T-cell (primary cell): ENCODE results near the gene AFP. TPM values are rescaled to one million over a fixed set of nuclear protein-coding genes. Genes with fewer than 3 reads are reported as not detected.

Experiments
- ATAC-seq, 4 experiments: fragments of 200-7000 bp in 3 of 4; fragments of 150-1000 bp in 1 of 4; cut with Tn5 transposase; replicated peaks in 1 of 4; 1 replicate in 3 of 4; 2 replicates in 1 of 4; pipeline ENCODE4 v1.10.0; 2021; ENCODE audit warnings: moderate library complexity in 3 of 4, mild to moderate bottlenecking in 2 of 4, moderate number of reproducible peaks in 1 of 4
- CTCF ChIA-PET, 2 donors: fragments of 300-600 bp; sonication (Branson Sonifier 250); formaldehyde crosslinking; loops; one replicate each; lab custom pipeline; 2022; ENCODE audit warnings: antibody characterized with exemption in 2 of 2; lab: Charles Lee
- POLR2A ChIA-PET, 2 donors: fragments of 300-600 bp; sonication (Branson Sonifier 250); formaldehyde crosslinking; loops; one replicate each; lab custom pipeline; 2022; ENCODE audit warnings: antibody characterized with exemption in 2 of 2; lab: Charles Lee
- DNase-seq, 35 experiments: peaks; one replicate each; pipeline versions ENCODE4 v3.0.0 to v3.0.0-alpha.2; 2013 to 2023
- H3K27ac ChIP-seq: one replicate; pipeline ENCODE4 v1.5.1; 2013; ENCODE audit warnings: low read length
- H3K27me3 ChIP-seq, 2 experiments: replicated peaks in 1 of 2; 1 replicate in 1 of 2; 2 replicates in 1 of 2; pipeline versions ENCODE4 v1.6.1 to v1.7.0; 2013; ENCODE audit warnings: low read length in 1 of 2, mixed read lengths in 1 of 2; ENCODE audit not compliant: control insufficient read depth in 2 of 2, insufficient read depth in 2 of 2; ENCODE audit errors: extremely low read depth in 1 of 2
- H3K36me3 ChIP-seq, 2 donors: 1 replicate in 1 of 2; 2 replicates in 1 of 2; pipeline versions ENCODE4 v1.6.1 to v1.7.0; 2013; ENCODE audit warnings: low read length in 1 of 2; ENCODE audit not compliant: control insufficient read depth in 2 of 2, insufficient read depth in 1 of 2; ENCODE audit errors: extremely low read depth in 1 of 2
- H3K4me1 ChIP-seq, 2 experiments: 1 replicate in 1 of 2; 2 replicates in 1 of 2; pipeline versions ENCODE4 v1.6.1 to v1.7.0; 2013; ENCODE audit warnings: low read length in 2 of 2, mixed read lengths in 1 of 2; ENCODE audit not compliant: insufficient read depth in 2 of 2, control insufficient read depth in 1 of 2; ENCODE audit errors: extremely low read depth in 1 of 2
- H3K4me3 ChIP-seq, 2 donors: 1 replicate in 1 of 2; 2 replicates in 1 of 2; pipeline versions ENCODE4 v1.5.1 to v1.7.0; 2013; ENCODE audit warnings: mild to moderate bottlenecking in 2 of 2, low read length in 1 of 2, moderate library complexity in 1 of 2; ENCODE audit not compliant: control insufficient read depth in 1 of 2; ENCODE audit errors: extremely low read depth in 1 of 2
- H3K9me3 ChIP-seq: 2 replicates; pipeline ENCODE4 v1.7.0; 2013
- H3K27ac Mint-ChIP-seq, 2 donors: one replicate each; pipeline ENCODE4 v1.8.0; 2020 to 2021; ENCODE audit warnings: mild to moderate bottlenecking in 2 of 2, mixed read lengths in 2 of 2
- H3K27me3 Mint-ChIP-seq, 2 donors: one replicate each; pipeline ENCODE4 v1.8.0; 2021 to 2022; ENCODE audit warnings: mixed read lengths in 2 of 2
- H3K36me3 Mint-ChIP-seq: one replicate; pipeline ENCODE4 v1.8.0; 2021; ENCODE audit warnings: mixed read lengths
- H3K4me1 Mint-ChIP-seq, 3 donors: one replicate each; pipeline ENCODE4 v1.8.0; 2020 to 2022; ENCODE audit warnings: mixed read lengths in 3 of 3, mild to moderate bottlenecking in 1 of 3
- H3K4me3 Mint-ChIP-seq, 3 donors: one replicate each; pipeline ENCODE4 v1.8.0; 2020 to 2022; ENCODE audit warnings: mild to moderate bottlenecking in 3 of 3, mixed read lengths in 3 of 3, moderate library complexity in 3 of 3
- H3K9me3 Mint-ChIP-seq, 3 donors: one replicate each; pipeline ENCODE4 v1.8.0; 2020 to 2022; ENCODE audit warnings: mixed read lengths in 3 of 3
- WGBS: methylation state at CpG from one replicate; pipeline ENCODE4 v1.1.5; 2013; ENCODE audit warnings: missing lambda C conversion rate; ENCODE audit not compliant: insufficient coverage; 5-methylcytosine and 5-hydroxymethylcytosine counted together
- total RNA-seq, 35 experiments: library from RNA in 6 of 35; stranded (reverse) in 6 of 35; fragments of 120-200 nt in 1 of 35; gene quantifications; one replicate each; pipeline versions ENCODE4 v1.2.1 to v1.2.4 and lab custom pipeline; 2013 to 2026

Gene AFP
- total RNA-seq, 5 donors from 2014 or later (not counting 1 experiment from before 2014, with no cell fraction given): 1.6 to 3.6 (median 2.5) TPM; not detected in 2

- Histone ChIP-seq H3K9me3 (no peaks in the 10 kb centered on the region), H3K27ac (no peak overlapping the region), H3K36me3 (no peaks in the 10 kb centered on the region), H3K27me3 (no peaks in the 10 kb centered on the region), H3K4me1 (no peaks in the 10 kb centered on the region), H3K4me3 (no peak overlapping the region)
- Mint-ChIP-seq H3K4me1 (no peaks in the 10 kb centered on the region), H3K9me3 (no peaks in the 10 kb centered on the region), H3K4me3 (no peak overlapping the region), H3K36me3 (no peaks in the 10 kb centered on the region), H3K27ac (no peak overlapping the region), H3K27me3 (peaks cover 7% of the 10 kb centered on the region in 2 donors)
- ChIA-PET CTCF (interaction anchor here (0.6 to 1.4 kb wide), 10 partner anchors 9 to 747 kb away, joined by 3 to 7 read pairs (median 3); no protein-coding TSS in a partner anchor), POLR2A (interaction anchor here in 1 of 2 donors (0.6 kb wide), 1 partner anchor 190 kb away, joined by 3 read pairs; no protein-coding TSS in a partner anchor)
- WGBS: no CpG with 5 or more reads among the region's 4 CpGs
- peak in 3 of 4 experiments; percentile 51 to 67 (median 66) for ATAC-seq
- DNase-seq: peak in 2 of 35 experiments; percentile 1 to 37
Measured at GRCh38 chr4:73446336-73446938, 10.4 kb downstream of the AFP start.

DNA sequence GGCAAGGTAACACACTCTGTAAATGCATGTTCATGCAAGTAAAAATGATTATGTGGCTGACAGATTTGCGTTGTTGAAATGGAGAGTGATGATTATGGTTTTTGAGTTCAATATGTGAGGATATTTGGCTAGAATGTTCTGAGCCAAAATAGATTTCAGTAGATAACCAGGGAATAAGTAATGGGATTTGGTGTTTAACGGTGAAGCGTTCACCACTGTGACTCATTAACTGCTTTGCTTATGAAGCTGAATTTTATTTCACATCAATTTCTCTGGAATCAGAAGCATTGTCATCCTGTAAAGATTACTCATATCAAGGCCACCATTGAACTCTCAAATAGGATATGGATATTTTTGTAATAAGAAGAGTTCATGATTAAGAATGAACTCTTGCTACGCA is 11.7 kb downstream of the AFP start:
- ATAC-seq: no peak
- Mint-ChIP-seq H3K9me3 (no peaks in the 10 kb centered on the region), H3K27me3 (peaks cover 3 to 4% of the 10 kb centered on the region in 2 donors), H3K4me3 (no peak overlapping the region), H3K27ac (no peak overlapping the region), H3K36me3 (no peaks in the 10 kb centered on the region), H3K4me1 (no peaks in the 10 kb centered on the region)
- DNase-seq: no peak
- no peaks in the 10 kb centered on the region for H3K4me1 ChIP-seq
- 78% methylated on average over 1 of the region's 4 CpGs for WGBS
- no peaks in the 10 kb centered on the region for H3K9me3 ChIP-seq
- ChIA-PET POLR2A (no interaction called here), CTCF (interaction anchor here (0.6 to 0.7 kb wide), 3 partner anchors 29 to 143 kb away, joined by 3 to 4 read pairs (median 3); no protein-coding TSS in a partner anchor)
- H3K27ac ChIP-seq: no peak overlapping the region
- H3K36me3 ChIP-seq: no peaks in the 10 kb centered on the region
- H3K27me3 ChIP-seq: no peaks in the 10 kb centered on the region
- no peak overlapping the region for H3K4me3 ChIP-seq

GRCh38 chr4:73448448-73449203 is 12.6 kb downstream of the AFP start:
- DNase-seq (no peak), ATAC-seq (no peak)
- Histone ChIP-seq H3K36me3 (no peaks in the 10 kb centered on the region), H3K4me1 (no peaks in the 10 kb centered on the region), H3K9me3 (no peaks in the 10 kb centered on the region), H3K27ac (no peak overlapping the region), H3K27me3 (no peaks in the 10 kb centered on the region), H3K4me3 (no peak overlapping the region)
- Mint-ChIP-seq H3K27me3 (peaks cover 3 to 4% of the 10 kb centered on the region in 2 donors), H3K4me1 (no peaks in the 10 kb centered on the region), H3K9me3 (no peaks in the 10 kb centered on the region), H3K36me3 (no peaks in the 10 kb centered on the region), H3K27ac (no peak overlapping the region), H3K4me3 (no peak overlapping the region)
- ChIA-PET CTCF (no interaction called here), POLR2A (no interaction called here)
- no CpG with 5 or more reads among the region's 4 CpGs for WGBS

DNA sequence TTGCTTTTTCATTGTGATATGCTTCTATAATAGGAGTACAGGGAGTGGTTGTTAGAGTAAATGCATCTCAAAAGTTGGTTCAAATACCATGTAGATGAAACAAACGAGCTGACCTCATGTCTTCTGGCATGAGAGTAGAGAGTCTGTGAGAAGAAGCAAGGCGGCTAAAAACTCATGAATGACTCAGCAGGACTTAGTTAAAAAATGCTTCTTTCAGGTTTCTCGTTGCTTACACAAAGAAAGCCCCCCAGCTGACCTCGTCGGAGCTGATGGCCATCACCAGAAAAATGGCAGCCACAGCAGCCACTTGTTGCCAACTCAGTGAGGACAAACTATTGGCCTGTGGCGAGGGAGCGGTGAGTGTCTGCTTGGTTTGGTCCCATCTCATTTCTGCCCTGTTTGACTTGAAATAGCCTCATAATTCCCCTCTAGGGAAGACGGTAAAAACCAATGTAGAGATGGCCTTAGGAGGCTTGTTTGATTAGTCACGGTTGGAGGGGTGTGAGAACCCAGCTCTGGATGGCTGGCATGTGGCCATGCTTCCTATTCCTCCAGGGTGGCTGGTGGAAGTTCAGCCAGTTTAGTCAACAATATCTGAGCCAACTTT is 14.5 kb downstream of the AFP start:
- no peaks in the 10 kb centered on the region for H3K4me1 ChIP-seq
- WGBS: 75% methylated on average over 4 of the region's 9 CpGs
- Mint-ChIP-seq H3K4me1 (no peaks in the 10 kb centered on the region), H3K9me3 (no peaks in the 10 kb centered on the region), H3K4me3 (no peak overlapping the region), H3K27ac (no peak overlapping the region), H3K36me3 (no peaks in the 10 kb centered on the region), H3K27me3 (peaks cover 3 to 6% of the 10 kb centered on the region in 2 donors)
- H3K9me3 ChIP-seq: no peaks in the 10 kb centered on the region
- H3K27ac ChIP-seq: no peak overlapping the region
- DNase-seq (no peak), ATAC-seq (no peak)
- no peaks in the 10 kb centered on the region for H3K27me3 ChIP-seq
- ChIA-PET CTCF (no interaction called here), POLR2A (interaction anchor here in 1 of 2 donors (0.6 kb wide), 1 partner anchor 1017 kb away, joined by 3 read pairs; no protein-coding TSS in a partner anchor)
- no peaks in the 10 kb centered on the region for H3K36me3 ChIP-seq
- H3K4me3 ChIP-seq: no peak overlapping the region

DNA sequence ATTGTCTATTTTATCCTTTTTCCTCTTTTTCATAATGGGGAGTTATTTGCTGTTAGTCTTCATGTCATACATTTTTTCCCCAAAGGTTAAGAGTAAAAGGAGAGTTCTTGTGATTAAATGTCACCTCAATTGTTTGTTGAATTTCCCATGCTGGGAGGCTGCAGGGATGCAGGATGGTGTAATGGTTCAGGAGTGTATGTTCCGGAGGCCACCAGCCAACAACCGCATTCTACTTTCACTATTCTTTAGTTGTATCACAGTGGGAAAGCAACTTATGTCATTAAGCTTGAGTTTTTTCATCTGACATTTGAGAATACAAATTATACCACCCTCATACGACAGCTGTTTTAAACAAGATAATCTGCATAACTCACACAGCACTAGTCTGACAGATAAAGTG is 15.4 kb downstream of the AFP start:
- H3K27me3 Mint-ChIP-seq: peaks cover 6 to 8% of the 10 kb centered on the region in 2 donors
- Histone ChIP-seq H3K27ac (no peak overlapping the region), H3K9me3 (no peaks in the 10 kb centered on the region), H3K4me1 (no peaks in the 10 kb centered on the region), H3K36me3 (no peaks in the 10 kb centered on the region), H3K27me3 (no peaks in the 10 kb centered on the region), H3K4me3 (no peak overlapping the region)
- ChIA-PET CTCF (no interaction called here), POLR2A (no interaction called here)
- no peak overlapping the region for H3K27ac Mint-ChIP-seq
- DNase-seq (no peak), ATAC-seq (no peak)
- H3K36me3 Mint-ChIP-seq: no peaks in the 10 kb centered on the region
- H3K4me3 Mint-ChIP-seq: no peak overlapping the region
- no peaks in the 10 kb centered on the region for H3K4me1 Mint-ChIP-seq
- H3K9me3 Mint-ChIP-seq: no peaks in the 10 kb centered on the region
- WGBS: no CpG with 5 or more reads among the region's 3 CpGs

DNA sequence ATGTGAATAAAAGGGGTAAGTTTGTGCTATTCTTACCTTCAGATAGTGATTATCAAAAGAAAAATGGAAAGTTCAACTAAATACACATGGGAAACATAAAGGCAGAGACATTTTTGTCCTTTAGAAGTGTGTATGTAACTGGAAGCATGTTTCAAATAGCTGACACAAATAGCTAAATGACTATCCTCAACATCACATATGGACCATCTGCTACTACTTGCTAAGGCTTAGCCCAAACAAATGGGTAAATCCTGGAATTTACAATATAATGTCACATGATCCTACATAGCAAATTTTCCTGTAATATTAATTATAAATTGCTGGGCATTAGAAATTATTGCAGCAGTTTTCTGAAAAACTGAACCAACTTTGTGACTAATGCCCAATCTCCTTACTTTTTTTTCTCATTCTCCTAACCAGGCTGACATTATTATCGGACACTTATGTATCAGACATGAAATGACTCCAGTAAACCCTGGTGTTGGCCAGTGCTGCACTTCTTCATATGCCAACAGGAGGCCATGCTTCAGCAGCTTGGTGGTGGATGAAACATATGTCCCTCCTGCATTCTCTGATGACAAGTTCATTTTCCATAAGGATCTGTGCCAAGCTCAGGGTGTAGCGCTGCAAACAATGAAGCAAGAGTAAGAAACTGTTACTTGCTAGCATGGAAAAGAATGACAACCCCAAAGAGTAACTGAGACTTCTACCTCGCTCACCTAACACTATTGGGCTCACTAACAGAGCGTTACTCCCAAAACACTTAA is 16.1 kb downstream of the AFP start:
- Histone ChIP-seq H3K36me3 (no peaks in the 10 kb centered on the region), H3K4me3 (no peak overlapping the region), H3K27me3 (no peaks in the 10 kb centered on the region), H3K27ac (no peak overlapping the region), H3K4me1 (no peaks in the 10 kb centered on the region), H3K9me3 (no peaks in the 10 kb centered on the region)
- ChIA-PET CTCF (no interaction called here), POLR2A (no interaction called here)
- H3K9me3 Mint-ChIP-seq: no peaks in the 10 kb centered on the region
- 83% methylated on average over 2 of the region's 4 CpGs for WGBS
- no peak for DNase-seq
- no peak overlapping the region for H3K4me3 Mint-ChIP-seq
- peaks cover 8 to 10% of the 10 kb centered on the region in 2 donors for H3K27me3 Mint-ChIP-seq
- ATAC-seq: no peak
- H3K4me1 Mint-ChIP-seq: no peaks in the 10 kb centered on the region
- H3K36me3 Mint-ChIP-seq: no peaks in the 10 kb centered on the region
- no peak overlapping the region for H3K27ac Mint-ChIP-seq
